Stomach smooth muscle (tissue), 2 donors: ENCODE measurements around the gene GIMAP8.
"Not testable (repeated sequence)": the region's sequence is repeated elsewhere in the genome, so short reads cannot be mapped to it uniquely, and the experiment has no call there.

Source experiments
- H3K27ac ChIP-seq: one replicate; pipeline ENCODE4 v1.7.0; 2013; ENCODE audit warnings: mild to moderate bottlenecking, low read length, inconsistent platforms
- H3K27me3 ChIP-seq, 2 donors: one replicate each; pipeline ENCODE4 v1.7.0; 2013; ENCODE audit warnings: low read length in 2 of 2; ENCODE audit not compliant: insufficient read depth in 2 of 2, control insufficient read depth in 1 of 2
- H3K36me3 ChIP-seq, 2 donors: one replicate each; pipeline ENCODE4 v1.7.0; 2013; ENCODE audit warnings: low read length in 2 of 2; ENCODE audit not compliant: control insufficient read depth in 2 of 2, insufficient read depth in 2 of 2
- H3K4me1 ChIP-seq: one replicate; pipeline ENCODE4 v1.7.0; 2013; ENCODE audit warnings: low read length; ENCODE audit not compliant: control insufficient read depth, insufficient read depth
- H3K4me3 ChIP-seq, 2 donors: one replicate each; pipeline ENCODE4 v1.7.0; 2013; ENCODE audit warnings: low read length in 2 of 2
- H3K9ac ChIP-seq, 2 donors: one replicate each; pipeline ENCODE4 v1.7.0; 2013; ENCODE audit warnings: low read length in 2 of 2, mild to moderate bottlenecking in 1 of 2
- H3K9me3 ChIP-seq, 2 donors: one replicate each; pipeline ENCODE4 v1.7.0; 2013; ENCODE audit warnings: low read length in 2 of 2; ENCODE audit not compliant: control insufficient read depth in 2 of 2
- donor health status: healthy.
- donor health status: Pancreatic carcinoma.

The GIMAP8 gene

GRCh38 chr7:150468241-150468640 lies 17.8 kb downstream of the GIMAP8 start:
- Histone ChIP-seq H3K4me3 (no peak overlapping the region), H3K9ac (no peak overlapping the region), H3K27ac (no peak overlapping the region), H3K4me1 (no peaks in the 10 kb centered on the region), H3K9me3 (peaks cover 0 to 6% of the 10 kb centered on the region in 2 donors), H3K27me3 (peaks cover 0 to 8% of the 10 kb centered on the region in 2 donors), H3K36me3 (no peaks in the 10 kb centered on the region)

- Histone ChIP-seq H3K4me3 (no peak overlapping the region), H3K27ac (no peak overlapping the region), H3K9me3 (no peaks in the 10 kb centered on the region), H3K27me3 (peaks cover 0 to 8% of the 10 kb centered on the region in 2 donors), H3K9ac (no peak overlapping the region), H3K36me3 (no peaks in the 10 kb centered on the region), H3K4me1 (no peaks in the 10 kb centered on the region)
Measured at GRCh38 chr7:150471886-150472285, 21.5 kb downstream of the GIMAP8 start.

GRCh38 chr7:150473902-150474301 lies 23.5 kb downstream of the GIMAP8 start:
- Histone ChIP-seq H3K27ac (no peak overlapping the region), H3K4me1 (no peaks in the 10 kb centered on the region), H3K36me3 (no peaks in the 10 kb centered on the region)

GRCh38 chr7:150476285-150476684 lies 25.9 kb downstream of the GIMAP8 start:
- Histone ChIP-seq H3K9me3 (no peaks in the 10 kb centered on the region), H3K4me3 (no peak overlapping the region), H3K27me3 (peaks cover 0 to 3% of the 10 kb centered on the region in 2 donors), H3K4me1 (no peaks in the 10 kb centered on the region), H3K36me3 (no peaks in the 10 kb centered on the region), H3K9ac (no peak overlapping the region), H3K27ac (no peak overlapping the region)

More at GRCh38 chr7:150473902-150474301, 23.5 kb downstream of the GIMAP8 start:
- H3K27me3 ChIP-seq = peaks cover 0 to 8% of the 10 kb centered on the region in 2 donors
- H3K9me3 ChIP-seq = no peaks in the 10 kb centered on the region
- H3K9ac ChIP-seq = no peak overlapping the region
- H3K4me3 ChIP-seq = no peak overlapping the region

DNA sequence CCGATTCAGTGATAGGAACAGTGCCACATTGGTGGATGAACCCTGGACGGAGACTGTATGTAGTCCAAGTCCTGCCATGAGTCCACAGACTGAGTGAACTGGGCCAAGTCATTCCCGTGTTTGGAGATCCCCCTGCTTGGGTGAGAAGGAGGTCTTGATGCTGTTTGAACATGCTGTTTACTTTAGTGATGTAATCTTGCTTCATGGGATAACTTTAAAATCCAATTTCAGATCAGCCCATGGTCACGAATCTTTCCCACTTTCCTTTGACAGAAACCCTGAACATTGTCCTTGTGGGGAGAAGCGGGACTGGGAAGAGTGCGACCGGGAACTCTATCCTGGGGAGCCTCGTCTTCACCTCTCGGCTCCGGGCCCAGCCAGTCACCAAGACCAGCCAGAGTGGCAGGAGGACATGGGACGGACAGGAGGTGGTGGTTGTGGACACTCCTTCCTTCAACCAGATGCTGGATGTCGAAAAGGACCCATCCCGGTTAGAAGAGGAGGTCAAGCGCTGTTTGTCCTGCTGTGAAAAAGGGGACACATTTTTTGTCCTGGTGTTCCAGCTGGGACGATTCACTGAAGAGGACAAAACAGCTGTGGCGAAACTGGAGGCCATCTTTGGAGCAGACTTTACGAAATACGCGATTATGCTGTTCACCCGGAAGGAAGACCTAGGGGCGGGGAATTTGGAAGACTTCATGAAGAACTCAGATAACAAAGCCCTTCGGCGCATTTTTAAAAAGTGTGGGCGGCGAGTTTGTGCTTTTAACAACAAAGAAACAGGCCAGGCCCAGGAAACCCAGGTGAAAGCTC lies 26.6 kb downstream of the GIMAP8 start:
- Histone ChIP-seq H3K27ac (no peak overlapping the region), H3K36me3 (no peaks in the 10 kb centered on the region), H3K27me3 (peaks cover 0 to under 1% of the 10 kb centered on the region in 2 donors), H3K9ac (no peak overlapping the region), H3K9me3 (no peaks in the 10 kb centered on the region), H3K4me3 (no peak overlapping the region), H3K4me1 (no peaks in the 10 kb centered on the region)

DNA sequence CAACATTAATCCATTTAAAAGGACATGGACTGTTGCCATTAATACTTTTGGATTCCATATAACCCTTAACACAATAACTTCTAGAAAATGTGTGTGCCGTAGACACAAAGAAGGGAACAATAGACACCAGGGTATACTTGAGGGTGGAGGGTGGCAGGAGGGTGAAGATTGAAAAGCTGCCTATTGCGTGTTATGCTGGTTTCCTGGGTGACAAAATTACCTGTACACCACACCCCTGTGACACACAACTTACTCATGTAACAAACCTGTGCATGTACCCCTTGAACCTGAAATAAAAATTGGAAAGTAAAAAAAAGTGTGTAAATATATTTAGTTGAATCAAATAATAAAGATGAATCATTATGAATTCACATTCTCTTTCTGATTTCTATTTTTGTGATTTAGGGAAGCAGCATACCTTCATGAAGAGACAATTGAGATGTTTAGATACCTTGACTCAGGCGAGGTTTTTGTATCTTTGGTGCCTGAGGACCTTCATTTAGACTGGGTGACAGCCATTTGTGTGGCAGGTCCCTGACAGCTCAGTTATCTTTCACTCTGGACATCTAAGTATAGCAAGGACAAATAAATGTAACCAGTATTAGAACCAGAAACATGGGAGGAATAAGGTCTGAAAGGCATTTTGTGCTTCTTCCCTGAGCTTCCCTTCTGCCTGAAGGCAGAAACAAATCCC lies 28.7 kb downstream of the GIMAP8 start:
- H3K36me3 ChIP-seq = no peaks in the 10 kb centered on the region
- no peak overlapping the region for H3K27ac ChIP-seq
- no peaks in the 10 kb centered on the region for H3K9me3 ChIP-seq
- H3K4me1 ChIP-seq = no peaks in the 10 kb centered on the region
- H3K4me3 ChIP-seq = no peak overlapping the region
- H3K9ac ChIP-seq = no peak overlapping the region
- no peaks in the 10 kb centered on the region for H3K27me3 ChIP-seq

DNA sequence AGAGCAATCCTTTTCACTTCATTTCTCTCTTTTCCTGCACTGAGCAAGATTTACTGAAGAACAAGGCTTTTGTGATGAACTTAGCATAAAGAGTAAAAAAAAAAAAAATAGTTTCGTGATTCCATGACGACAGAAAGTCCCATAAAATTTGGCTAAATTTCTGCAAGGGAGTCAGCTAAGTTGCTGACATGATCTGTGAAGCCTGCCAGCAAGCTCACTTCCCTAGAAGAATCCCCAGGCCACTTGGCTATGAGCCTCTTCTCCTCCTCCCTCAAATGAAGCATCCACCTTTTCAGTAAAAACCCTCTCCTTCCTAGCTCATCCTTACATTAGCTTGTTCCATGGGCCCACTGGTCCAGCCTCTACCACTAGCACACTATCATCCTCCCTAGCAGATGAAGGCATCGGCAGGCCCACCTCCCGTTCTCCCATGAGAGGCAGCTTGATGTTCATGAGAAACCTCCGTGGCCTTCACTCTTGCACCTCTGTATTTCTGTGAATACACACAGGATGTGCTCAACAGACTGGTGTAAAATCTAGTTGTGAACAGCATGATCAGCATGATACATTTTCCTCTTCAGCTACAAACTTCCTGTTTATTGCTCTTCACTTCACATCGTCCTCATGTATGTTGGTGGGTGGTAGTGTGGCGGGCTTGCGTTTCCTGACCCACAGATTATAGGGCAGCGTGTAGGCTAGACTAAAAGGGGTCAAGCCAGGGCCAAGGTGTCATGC lies 30.9 kb downstream of the GIMAP8 start:
- Histone ChIP-seq H3K27ac (no peak overlapping the region), H3K9me3 (no peaks in the 10 kb centered on the region), H3K36me3 (no peaks in the 10 kb centered on the region), H3K4me3 (no peak overlapping the region), H3K9ac (no peak overlapping the region), H3K4me1 (no peaks in the 10 kb centered on the region), H3K27me3 (no peaks in the 10 kb centered on the region)

- no peak overlapping the region for H3K9ac ChIP-seq
- H3K27me3 ChIP-seq = no peaks in the 10 kb centered on the region
- H3K27ac ChIP-seq = no peak overlapping the region
- H3K36me3 ChIP-seq = no peaks in the 10 kb centered on the region
- H3K4me1 ChIP-seq = no peaks in the 10 kb centered on the region
- no peak overlapping the region for H3K4me3 ChIP-seq
- no peaks in the 10 kb centered on the region for H3K9me3 ChIP-seq
Measured at GRCh38 chr7:150481922-150482321, 31.5 kb downstream of the GIMAP8 start.

GRCh38 chr7:150483514-150483913 lies 33.1 kb downstream of the GIMAP8 start:
- H3K4me3 ChIP-seq, H3K27ac ChIP-seq, H3K36me3 ChIP-seq, H3K27me3 ChIP-seq, H3K9me3 ChIP-seq, H3K4me1 ChIP-seq, H3K9ac ChIP-seq: not testable (repeated sequence)

GRCh38 chr7:150484071-150484470 lies 33.6 kb downstream of the GIMAP8 start:
- not testable (repeated sequence) for H3K9ac ChIP-seq, H3K27me3 ChIP-seq, H3K4me1 ChIP-seq, H3K27ac ChIP-seq, H3K36me3 ChIP-seq, H3K4me3 ChIP-seq, H3K9me3 ChIP-seq
